ENCODE results near the gene COPS6. TPM values are rescaled to one million over a fixed set of nuclear protein-coding genes. Genes with fewer than 3 reads are reported as not detected.

Gene COPS6
- 372 TPM for polyA plus RNA-seq (2012; ENCODE audit: insufficient read length, low read depth)

- TF ChIP-seq POLR2AphosphoS5 (IDR thresholded peaks at IDR 0.05; ENCODE audit: low read depth, low read length) (peak; percentile 95), SIN3A (IDR thresholded peaks at IDR 0.05; ENCODE audit: borderline replicate concordance, insufficient read depth, low read length) (0 out of 2 replicates have a peak, but pooled peaks have one; percentile 57), TAF1 (IDR thresholded peaks at IDR 0.05; ENCODE audit: borderline replicate concordance, insufficient read depth, low read length) (peak; percentile 82; the same call in 1 of the 2 replicates), FOXP2 (optimal IDR thresholded peaks at IDR 0.05; ENCODE audit: borderline replicate concordance, extremely low read depth, extremely low read length, insufficient read depth) (peak; percentile 71)
- TF ChIP-seq, protein P1, sequence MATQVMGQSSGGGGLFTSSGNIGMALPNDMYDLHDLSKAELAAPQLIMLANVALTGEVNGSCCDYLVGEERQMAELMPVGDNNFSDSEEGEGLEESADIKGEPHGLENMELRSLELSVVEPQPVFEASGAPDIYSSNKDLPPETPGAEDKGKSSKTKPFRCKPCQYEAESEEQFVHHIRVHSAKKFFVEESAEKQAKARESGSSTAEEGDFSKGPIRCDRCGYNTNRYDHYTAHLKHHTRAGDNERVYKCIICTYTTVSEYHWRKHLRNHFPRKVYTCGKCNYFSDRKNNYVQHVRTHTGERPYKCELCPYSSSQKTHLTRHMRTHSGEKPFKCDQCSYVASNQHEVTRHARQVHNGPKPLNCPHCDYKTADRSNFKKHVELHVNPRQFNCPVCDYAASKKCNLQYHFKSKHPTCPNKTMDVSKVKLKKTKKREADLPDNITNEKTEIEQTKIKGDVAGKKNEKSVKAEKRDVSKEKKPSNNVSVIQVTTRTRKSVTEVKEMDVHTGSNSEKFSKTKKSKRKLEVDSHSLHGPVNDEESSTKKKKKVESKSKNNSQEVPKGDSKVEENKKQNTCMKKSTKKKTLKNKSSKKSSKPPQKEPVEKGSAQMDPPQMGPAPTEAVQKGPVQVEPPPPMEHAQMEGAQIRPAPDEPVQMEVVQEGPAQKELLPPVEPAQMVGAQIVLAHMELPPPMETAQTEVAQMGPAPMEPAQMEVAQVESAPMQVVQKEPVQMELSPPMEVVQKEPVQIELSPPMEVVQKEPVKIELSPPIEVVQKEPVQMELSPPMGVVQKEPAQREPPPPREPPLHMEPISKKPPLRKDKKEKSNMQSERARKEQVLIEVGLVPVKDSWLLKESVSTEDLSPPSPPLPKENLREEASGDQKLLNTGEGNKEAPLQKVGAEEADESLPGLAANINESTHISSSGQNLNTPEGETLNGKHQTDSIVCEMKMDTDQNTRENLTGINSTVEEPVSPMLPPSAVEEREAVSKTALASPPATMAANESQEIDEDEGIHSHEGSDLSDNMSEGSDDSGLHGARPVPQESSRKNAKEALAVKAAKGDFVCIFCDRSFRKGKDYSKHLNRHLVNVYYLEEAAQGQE (IDR thresholded peaks at IDR 0.05; ENCODE audit: insufficient read depth in 1 of 2, low read depth in 2 of 2, low read length in 2 of 2), result 0 out of 4 replicates have a peak, but pooled peaks of 1 of the 2 experiments have one; percentile 27
These were observed at the start of gene COPS6 for GRCh38 chr7:100088621-100089457. Gene COPS6 (plus strand): TSS chr7:100088969. CDS start chr7:100088991, 22 bp downstream.

DNA sequence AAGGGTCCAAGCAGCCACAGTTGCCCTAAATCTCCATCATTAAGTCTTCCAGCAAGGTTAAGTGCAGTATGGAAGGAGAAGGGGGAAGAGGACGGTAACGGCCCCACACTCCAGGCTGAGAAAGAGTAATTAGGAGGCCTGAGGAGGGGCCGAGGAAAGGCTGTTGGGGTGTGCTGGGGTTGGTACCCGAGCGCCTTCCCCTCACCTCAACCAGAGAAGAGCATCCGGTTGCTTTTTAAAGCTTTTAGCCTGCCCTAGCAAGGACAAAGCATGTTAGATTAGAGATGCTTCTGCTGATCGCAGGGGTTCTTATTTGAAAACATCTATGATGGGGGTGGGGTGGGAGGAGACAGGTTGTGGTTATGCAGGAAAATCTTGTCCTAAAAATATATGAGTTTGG lies 48.2 kb upstream of the COPS6 start:
- TF ChIP-seq TAF1 (IDR thresholded peaks at IDR 0.05; ENCODE audit: borderline replicate concordance, insufficient read depth, low read length), result no peak
- no peak for TF ChIP-seq POLR2AphosphoS5 (IDR thresholded peaks at IDR 0.05; ENCODE audit: low read depth, low read length)
- TF ChIP-seq, protein P1 (IDR thresholded peaks at IDR 0.05; ENCODE audit: insufficient read depth in 1 of 2, low read depth in 2 of 2, low read length in 2 of 2), result no peak
- TF ChIP-seq SIN3A (IDR thresholded peaks at IDR 0.05; ENCODE audit: borderline replicate concordance, insufficient read depth, low read length), result no peak
- no peak for TF ChIP-seq FOXP2 (optimal IDR thresholded peaks at IDR 0.05; ENCODE audit: borderline replicate concordance, extremely low read depth, extremely low read length, insufficient read depth)

GRCh38 chr7:100044718-100045117 lies 44.1 kb upstream of the COPS6 start:
- no peak for TF ChIP-seq TAF1 (IDR thresholded peaks at IDR 0.05; ENCODE audit: borderline replicate concordance, insufficient read depth, low read length)
- TF ChIP-seq, protein P1 (IDR thresholded peaks at IDR 0.05; ENCODE audit: insufficient read depth in 1 of 2, low read depth in 2 of 2, low read length in 2 of 2), result no peak

DNA sequence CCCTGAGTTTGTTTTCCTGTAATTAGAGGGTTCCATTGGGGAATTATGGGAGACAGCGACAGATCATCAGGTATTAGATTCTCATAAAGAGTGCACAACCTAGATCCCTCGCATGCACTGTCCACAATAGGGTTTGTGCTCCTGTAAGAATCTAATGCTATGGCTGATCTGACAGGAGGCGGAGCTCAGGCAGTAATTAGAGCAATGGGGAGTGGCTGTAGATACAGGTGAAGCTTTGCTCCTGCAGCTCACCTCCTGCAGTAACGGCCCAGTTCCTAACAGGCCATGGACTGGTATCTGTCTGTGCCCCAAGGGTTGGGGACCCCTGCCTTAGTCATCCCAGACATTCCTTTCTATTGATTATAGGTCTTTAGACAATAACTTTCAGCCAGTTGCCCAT lies 40.1 kb upstream of the COPS6 start:
- TF ChIP-seq FOXP2 (optimal IDR thresholded peaks at IDR 0.05; ENCODE audit: borderline replicate concordance, extremely low read depth, extremely low read length, insufficient read depth), result no peak
- TF ChIP-seq, protein P1 (IDR thresholded peaks at IDR 0.05; ENCODE audit: insufficient read depth in 1 of 2, low read depth in 2 of 2, low read length in 2 of 2), result no peak
- no peak for TF ChIP-seq POLR2AphosphoS5 (IDR thresholded peaks at IDR 0.05; ENCODE audit: low read depth, low read length)
- TF ChIP-seq TAF1 (IDR thresholded peaks at IDR 0.05; ENCODE audit: borderline replicate concordance, insufficient read depth, low read length), result no peak
- no peak for TF ChIP-seq SIN3A (IDR thresholded peaks at IDR 0.05; ENCODE audit: borderline replicate concordance, insufficient read depth, low read length)

Measured in PFSK-1 (cell line).